GM12878 (cell line): ENCODE data around the gene NDUFA11. TPM values are rescaled to one million over a fixed set of nuclear protein-coding genes. Genes with fewer than 3 reads are reported as not detected.

Source experiments
- ATAC-seq: fragments of 200-7000 bp; cut with Tn5 transposase; 3 replicates; pipeline ENCODE4 v1.9.1; 2020; ENCODE audit warnings: mild to moderate bottlenecking, moderate library complexity
- BruUV-seq: library from RNA; stranded (reverse); fragments of 400-500 nt; replicated peaks from 2 replicates; lab custom pipeline; 2021; lab: Mats Ljungman, UMichigan
- CTCF ChIA-PET: fragments of 300-600 bp; sonication (Branson Sonifier 250); formaldehyde crosslinking; extraction: SDS; loops from one replicate; lab custom pipeline; 2021; ENCODE audit warnings: inconsistent platforms; lab: Yijun Ruan, JAX
- POLR2A ChIA-PET: fragments of 350-600 bp; formaldehyde crosslinking; extraction: SDS; loops from one replicate; lab custom pipeline; 2021; ENCODE audit warnings: inconsistent platforms; lab: Charles Lee
- RAD21 ChIA-PET: fragments of 300-600 bp; sonication (Branson Sonifier 250); formaldehyde crosslinking; loops from one replicate; lab custom pipeline; 2023; ENCODE audit warnings: antibody characterized with exemption; ENCODE audit not compliant: unreplicated experiment; lab: Charles Lee
- SMC1A ChIA-PET: fragments of 300-600 bp; sonication (Branson Sonifier 250); formaldehyde crosslinking; loops from one replicate; lab custom pipeline; 2023; ENCODE audit not compliant: unreplicated experiment, uncharacterized antibody; lab: Charles Lee
- DNase-seq: peaks from one replicate; pipeline ENCODE4 v3.0.0-alpha.2; 2011; ENCODE audit warnings: low read depth, low spot score
- FAIRE-seq: peaks from 3 replicates; lab custom pipeline; 2011; peaks lifted over from hg19 to GRCh38; lab: Jason Lieb, UNC
- H2AFZ ChIP-seq: 2 replicates; pipeline ENCODE4 v1.6.0; 2011; ENCODE audit warnings: low read depth, low read length, control low read depth; ENCODE audit not compliant: control insufficient read depth
- H3K27ac ChIP-seq: 2 replicates; pipeline ENCODE4 v1.5.1; 2011; ENCODE audit warnings: control low read depth; ENCODE audit not compliant: control insufficient read depth, insufficient read depth
- H3K27me3 ChIP-seq, 2 experiments: replicated peaks in 1 of 2; 2 replicates each; pipeline versions ENCODE4 v1.6.0 to v1.6.1; 2011; ENCODE audit warnings: low read length in 1 of 2; ENCODE audit not compliant: control insufficient read depth in 2 of 2, insufficient read depth in 2 of 2
- H3K36me3 ChIP-seq, 2 experiments: 2 replicates each; pipeline ENCODE4 v1.5.1; 2011; ENCODE audit warnings: low read length in 1 of 2; ENCODE audit not compliant: control insufficient read depth in 2 of 2, insufficient read depth in 2 of 2
- H3K4me1 ChIP-seq: 2 replicates; pipeline ENCODE4 v1.6.1; 2011; ENCODE audit warnings: mild to moderate bottlenecking, low read length, moderate library complexity, mixed read lengths; ENCODE audit not compliant: control insufficient read depth, insufficient read depth
- H3K4me2 ChIP-seq: 2 replicates; pipeline ENCODE4 v1.6.0; 2011; ENCODE audit warnings: control low read depth; ENCODE audit not compliant: control insufficient read depth, insufficient read depth
- H3K4me3 ChIP-seq: fragments of 200-600 bp; sonication (generic); 2 replicates; pipeline ENCODE4 v1.5.1; 2016
- H3K79me2 ChIP-seq: 2 replicates; pipeline ENCODE4 v1.6.0; 2011; ENCODE audit warnings: low read length; ENCODE audit not compliant: control insufficient read depth, insufficient read depth
- H3K9ac ChIP-seq: 2 replicates; pipeline ENCODE4 v1.8.0; 2011; ENCODE audit warnings: low read length, control low read depth, mixed read lengths; ENCODE audit not compliant: control insufficient read depth, insufficient read depth
- H3K9me3 ChIP-seq: replicated peaks from 3 replicates; pipeline ENCODE4 v1.5.1; 2011; ENCODE audit warnings: mild to moderate bottlenecking, low read length; ENCODE audit not compliant: control insufficient read depth, insufficient read depth
- H4K20me1 ChIP-seq: 2 replicates; pipeline ENCODE4 v1.6.0; 2011; ENCODE audit not compliant: control insufficient read depth, insufficient read depth
- CREM ChIP-seq: IDR thresholded peaks from 2 replicates; pipeline ENCODE4 v1.6.1; 2014; ENCODE audit warnings: antibody characterized with exemption, low read depth
- EP300 ChIP-seq, 2 experiments: fragments of 150-350 bp in 1 of 2; IDR thresholded peaks; 2 replicates each; pipeline ENCODE4 v1.6.1; 2011 to 2012; ENCODE audit warnings: low read depth in 2 of 2, low read length in 2 of 2, borderline replicate concordance in 1 of 2, improper control_type of control experiment in 1 of 2, inconsistent platforms in 1 of 2; ENCODE audit not compliant: control insufficient read depth in 1 of 2
- NBN ChIP-seq: fragments of 450-650 bp; IDR thresholded peaks from 2 replicates; pipeline ENCODE4 v1.6.1; 2016
- NFYA ChIP-seq: IDR thresholded peaks from 2 replicates; pipeline ENCODE4 v1.6.1; 2011; ENCODE audit warnings: low read depth, mild to moderate bottlenecking, low read length, improper control_type of control experiment, borderline replicate concordance
- NR2C1 ChIP-seq: fragments of 450-650 bp; IDR thresholded peaks from 2 replicates; pipeline ENCODE4 v1.6.1; 2017; ENCODE audit warnings: antibody characterized with exemption, mild to moderate bottlenecking, moderate library complexity
- RAD21 ChIP-seq: IDR thresholded peaks from 2 replicates; pipeline ENCODE4 v1.6.1; 2011; ENCODE audit warnings: mild to moderate bottlenecking, low read depth, low read length, moderate library complexity; ENCODE audit not compliant: insufficient read depth
- RAD51 ChIP-seq: fragments of 450-650 bp; IDR thresholded peaks from 2 replicates; pipeline ENCODE4 v1.6.1; 2016; ENCODE audit warnings: moderate library complexity, mild to moderate bottlenecking, inconsistent platforms
- SIN3A ChIP-seq: IDR thresholded peaks from 2 replicates; pipeline ENCODE4 v1.6.1; 2012; ENCODE audit warnings: low read depth, low read length, improper control_type of control experiment
- SP1 ChIP-seq: IDR thresholded peaks from one replicate; pipeline ENCODE4 v1.6.1; 2011; ENCODE audit warnings: low read depth, low read length
- SREBF2 ChIP-seq: IDR thresholded peaks from 2 replicates; pipeline ENCODE4 v1.6.1; 2012; ENCODE audit warnings: mild to moderate bottlenecking, low read length
- TCF7 ChIP-seq: IDR thresholded peaks from 2 replicates; pipeline ENCODE4 v1.6.1; 2014; ENCODE audit warnings: antibody characterized with exemption, borderline replicate concordance
- YY1 ChIP-seq: IDR thresholded peaks from 2 replicates; pipeline ENCODE4 v1.6.1; 2011; ENCODE audit warnings: low read depth, mild to moderate bottlenecking, low read length
- ZNF207 ChIP-seq: fragments of 450-650 bp; IDR thresholded peaks from 2 replicates; pipeline ENCODE4 v1.6.1; 2014; ENCODE audit warnings: antibody characterized with exemption, mild to moderate bottlenecking, borderline replicate concordance
- WGBS: methylation state at CpG from one replicate; pipeline ENCODE4 v1.1.6; 2016; ENCODE audit warnings: low lambda C conversion rate; ENCODE audit not compliant: insufficient replicate concordance, insufficient coverage; ENCODE audit errors: missing lambda C conversion rate; 5-methylcytosine and 5-hydroxymethylcytosine counted together
- in situ Hi-C: fragments of 300-500 bp; cut with MboI; formaldehyde crosslinking; loops from 9 replicates; pipeline ENCODE4 v1.14.3; 2018; ENCODE audit warnings: mixed read lengths
- intact Hi-C: fragments of 100-400 bp; cut with micrococcal nuclease; formaldehyde crosslinking; loops from one replicate; pipeline ENCODE4 v1.14.2; 2022; ENCODE audit not compliant: unreplicated experiment
- polyA plus RNA-seq, 11 experiments: library from polyadenylated mRNA; depleted of rRNA in 4 of 11; unstranded in 6 of 11; stranded (reverse) in 5 of 11; fragments of >200 nt; fragmentation: Nextera tagmentation in 4 of 11; fragmentation: Illumina TruSeq in 1 of 11; extraction: Ambion mirVana in 4 of 11; extraction: Trizol in 1 of 11; gene quantifications; 1 replicate in 1 of 11; 2 replicates in 10 of 11; pipeline versions ENCODE4 v1.2.1 to v1.2.3, GENCODE V29; 2011 to 2016; ENCODE audit warnings: inconsistent platforms in 2 of 11, missing spikeins in 2 of 11, low read depth in 1 of 11
- total RNA-seq, 4 experiments: library from RNA; depleted of rRNA in 3 of 4; stranded (reverse); fragments of >200 nt in 3 of 4; fragmentation: Illumina TruSeq in 1 of 4; extraction: Trizol in 1 of 4; gene quantifications; 2 replicates each; pipeline versions ENCODE4 v1.2.1 to v1.2.3, GENCODE V29; 2013 to 2021
- TF ChIP-seq, protein P1 (sequence below): fragments of 450-650 bp; IDR thresholded peaks from 2 replicates; pipeline ENCODE4 v1.6.1; 2014; ENCODE audit warnings: mild to moderate bottlenecking
- TF ChIP-seq, protein P2 (sequence below): IDR thresholded peaks from 2 replicates; pipeline ENCODE4 v1.6.1; 2012; ENCODE audit warnings: low read depth, low read length, improper control_type of control experiment
- TF ChIP-seq, protein P3 (sequence below): fragments of 450-650 bp; IDR thresholded peaks from 2 replicates; pipeline ENCODE4 v1.6.1; 2016; ENCODE audit warnings: mild to moderate bottlenecking
- TF ChIP-seq, protein P4 (sequence below): IDR thresholded peaks from 2 replicates; pipeline ENCODE4 v1.6.1; 2012; ENCODE audit warnings: improper control_type of control experiment, low read depth, low read length; ENCODE audit not compliant: insufficient replicate concordance

NDUFA11 gene
- total and polyA plus RNA-seq, 10 of the 15 experiments (the other 5 are each of a cell fraction or from before 2014, with no cell fraction given) = 108 to 600 (median 289) TPM

DNA sequence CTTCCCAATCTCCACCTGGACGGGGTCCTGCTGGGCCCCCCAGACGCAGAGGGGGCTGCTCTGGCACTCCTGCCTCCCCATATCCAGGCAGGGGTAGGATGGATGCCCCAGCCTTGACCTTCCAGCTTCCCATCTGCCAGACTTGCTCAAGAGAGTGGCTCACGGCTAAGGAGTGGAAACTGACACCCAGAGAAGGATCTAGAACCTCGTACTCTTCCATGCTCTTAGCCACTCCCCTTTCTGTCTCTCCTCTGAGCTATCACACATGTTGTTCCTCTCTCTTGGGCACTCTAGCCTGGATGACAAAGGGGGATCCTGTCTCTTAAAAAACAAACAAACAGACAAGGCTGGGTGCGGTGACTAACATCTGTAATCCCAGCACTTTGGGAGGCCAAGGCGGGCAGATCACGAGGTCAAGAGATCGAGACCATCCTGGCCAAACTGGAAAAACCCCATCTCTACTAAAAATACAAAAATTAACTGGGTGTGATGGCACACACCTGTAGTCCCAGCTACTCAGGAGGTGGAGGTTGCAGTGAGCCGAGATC, 21.1 kb downstream of the NDUFA11 start:
- Histone ChIP-seq H3K27ac (no peak overlapping the region), H3K9ac (no peak overlapping the region), H3K4me3 (no peak overlapping the region), H3K36me3 (no peaks in the 10 kb centered on the region), H3K27me3 (no peaks in the 10 kb centered on the region), H3K4me2 (no peak overlapping the region), H3K9me3 (no peaks in the 10 kb centered on the region)
- no peak for DNase-seq
- ChIA-PET CTCF (no interaction called here), POLR2A (no interaction called here), SMC1A (no interaction called here)
- in situ Hi-C loops = no loop called here
- no TSS peak for BruUV-seq
- no peak for FAIRE-seq
- ATAC-seq = no peak
- TF ChIP-seq CREM (no peak), YY1 (no peak), TCF7 (no peak), NFYA (no peak), NBN (no peak), ZNF207 (no peak), EP300 (IDR thresholded peaks at IDR 0.05; ENCODE audit: borderline replicate concordance in 1 of 2, control insufficient read depth in 1 of 2, low read depth in 2 of 2, low read length in 2 of 2) (no peak), SREBF2 (no peak), NR2C1 (no peak), RAD21 (no peak), SIN3A (no peak), RAD51 (no peak), SP1 (no peak)
- TF ChIP-seq, protein P1, sequence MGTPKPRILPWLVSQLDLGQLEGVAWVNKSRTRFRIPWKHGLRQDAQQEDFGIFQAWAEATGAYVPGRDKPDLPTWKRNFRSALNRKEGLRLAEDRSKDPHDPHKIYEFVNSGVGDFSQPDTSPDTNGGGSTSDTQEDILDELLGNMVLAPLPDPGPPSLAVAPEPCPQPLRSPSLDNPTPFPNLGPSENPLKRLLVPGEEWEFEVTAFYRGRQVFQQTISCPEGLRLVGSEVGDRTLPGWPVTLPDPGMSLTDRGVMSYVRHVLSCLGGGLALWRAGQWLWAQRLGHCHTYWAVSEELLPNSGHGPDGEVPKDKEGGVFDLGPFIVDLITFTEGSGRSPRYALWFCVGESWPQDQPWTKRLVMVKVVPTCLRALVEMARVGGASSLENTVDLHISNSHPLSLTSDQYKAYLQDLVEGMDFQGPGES = no peak
- TF ChIP-seq, protein P2, sequence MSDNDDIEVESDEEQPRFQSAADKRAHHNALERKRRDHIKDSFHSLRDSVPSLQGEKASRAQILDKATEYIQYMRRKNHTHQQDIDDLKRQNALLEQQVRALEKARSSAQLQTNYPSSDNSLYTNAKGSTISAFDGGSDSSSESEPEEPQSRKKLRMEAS = no peak
- TF ChIP-seq, protein P3, sequence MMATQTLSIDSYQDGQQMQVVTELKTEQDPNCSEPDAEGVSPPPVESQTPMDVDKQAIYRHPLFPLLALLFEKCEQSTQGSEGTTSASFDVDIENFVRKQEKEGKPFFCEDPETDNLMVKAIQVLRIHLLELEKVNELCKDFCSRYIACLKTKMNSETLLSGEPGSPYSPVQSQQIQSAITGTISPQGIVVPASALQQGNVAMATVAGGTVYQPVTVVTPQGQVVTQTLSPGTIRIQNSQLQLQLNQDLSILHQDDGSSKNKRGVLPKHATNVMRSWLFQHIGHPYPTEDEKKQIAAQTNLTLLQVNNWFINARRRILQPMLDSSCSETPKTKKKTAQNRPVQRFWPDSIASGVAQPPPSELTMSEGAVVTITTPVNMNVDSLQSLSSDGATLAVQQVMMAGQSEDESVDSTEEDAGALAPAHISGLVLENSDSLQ = no peak
- TF ChIP-seq, protein P4, sequence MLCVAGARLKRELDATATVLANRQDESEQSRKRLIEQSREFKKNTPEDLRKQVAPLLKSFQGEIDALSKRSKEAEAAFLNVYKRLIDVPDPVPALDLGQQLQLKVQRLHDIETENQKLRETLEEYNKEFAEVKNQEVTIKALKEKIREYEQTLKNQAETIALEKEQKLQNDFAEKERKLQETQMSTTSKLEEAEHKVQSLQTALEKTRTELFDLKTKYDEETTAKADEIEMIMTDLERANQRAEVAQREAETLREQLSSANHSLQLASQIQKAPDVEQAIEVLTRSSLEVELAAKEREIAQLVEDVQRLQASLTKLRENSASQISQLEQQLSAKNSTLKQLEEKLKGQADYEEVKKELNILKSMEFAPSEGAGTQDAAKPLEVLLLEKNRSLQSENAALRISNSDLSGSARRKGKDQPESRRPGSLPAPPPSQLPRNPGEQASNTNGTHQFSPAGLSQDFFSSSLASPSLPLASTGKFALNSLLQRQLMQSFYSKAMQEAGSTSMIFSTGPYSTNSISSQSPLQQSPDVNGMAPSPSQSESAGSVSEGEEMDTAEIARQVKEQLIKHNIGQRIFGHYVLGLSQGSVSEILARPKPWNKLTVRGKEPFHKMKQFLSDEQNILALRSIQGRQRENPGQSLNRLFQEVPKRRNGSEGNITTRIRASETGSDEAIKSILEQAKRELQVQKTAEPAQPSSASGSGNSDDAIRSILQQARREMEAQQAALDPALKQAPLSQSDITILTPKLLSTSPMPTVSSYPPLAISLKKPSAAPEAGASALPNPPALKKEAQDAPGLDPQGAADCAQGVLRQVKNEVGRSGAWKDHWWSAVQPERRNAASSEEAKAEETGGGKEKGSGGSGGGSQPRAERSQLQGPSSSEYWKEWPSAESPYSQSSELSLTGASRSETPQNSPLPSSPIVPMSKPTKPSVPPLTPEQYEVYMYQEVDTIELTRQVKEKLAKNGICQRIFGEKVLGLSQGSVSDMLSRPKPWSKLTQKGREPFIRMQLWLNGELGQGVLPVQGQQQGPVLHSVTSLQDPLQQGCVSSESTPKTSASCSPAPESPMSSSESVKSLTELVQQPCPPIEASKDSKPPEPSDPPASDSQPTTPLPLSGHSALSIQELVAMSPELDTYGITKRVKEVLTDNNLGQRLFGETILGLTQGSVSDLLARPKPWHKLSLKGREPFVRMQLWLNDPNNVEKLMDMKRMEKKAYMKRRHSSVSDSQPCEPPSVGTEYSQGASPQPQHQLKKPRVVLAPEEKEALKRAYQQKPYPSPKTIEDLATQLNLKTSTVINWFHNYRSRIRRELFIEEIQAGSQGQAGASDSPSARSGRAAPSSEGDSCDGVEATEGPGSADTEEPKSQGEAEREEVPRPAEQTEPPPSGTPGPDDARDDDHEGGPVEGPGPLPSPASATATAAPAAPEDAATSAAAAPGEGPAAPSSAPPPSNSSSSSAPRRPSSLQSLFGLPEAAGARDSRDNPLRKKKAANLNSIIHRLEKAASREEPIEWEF = no peak
- TF ChIP-seq, all 136 proteins: peak for 0
- WGBS = 27% methylated on average over 9 of the region's 9 CpGs
- Histone ChIP-seq H2AFZ (no peak overlapping the region), H3K79me2 (no peaks in the 10 kb centered on the region), H3K4me1 (no peaks in the 10 kb centered on the region), H4K20me1 (no peaks in the 10 kb centered on the region)
- RAD21 ChIA-PET = no interaction called here
- intact Hi-C loops = no loop called here
